Occipital lobe (tissue), 2 donors: ENCODE data around the gene KCNMB1. TPM values are rescaled to one million over a fixed set of nuclear protein-coding genes. Genes with fewer than 3 reads are reported as not detected.

Experiments used
- DNase-seq: peaks from one replicate; lab custom pipeline; 2025; lab: John Stamatoyannopoulos, UW
- total RNA-seq: library from RNA; depleted of rRNA; stranded (reverse); fragments of >200 nt; gene quantifications from one replicate; pipeline ENCODE4 v1.2.3, GENCODE V29; 2014

The KCNMB1 gene
- total RNA-seq, 1 donor from 2014 or later: 0.16 TPM

DNA sequence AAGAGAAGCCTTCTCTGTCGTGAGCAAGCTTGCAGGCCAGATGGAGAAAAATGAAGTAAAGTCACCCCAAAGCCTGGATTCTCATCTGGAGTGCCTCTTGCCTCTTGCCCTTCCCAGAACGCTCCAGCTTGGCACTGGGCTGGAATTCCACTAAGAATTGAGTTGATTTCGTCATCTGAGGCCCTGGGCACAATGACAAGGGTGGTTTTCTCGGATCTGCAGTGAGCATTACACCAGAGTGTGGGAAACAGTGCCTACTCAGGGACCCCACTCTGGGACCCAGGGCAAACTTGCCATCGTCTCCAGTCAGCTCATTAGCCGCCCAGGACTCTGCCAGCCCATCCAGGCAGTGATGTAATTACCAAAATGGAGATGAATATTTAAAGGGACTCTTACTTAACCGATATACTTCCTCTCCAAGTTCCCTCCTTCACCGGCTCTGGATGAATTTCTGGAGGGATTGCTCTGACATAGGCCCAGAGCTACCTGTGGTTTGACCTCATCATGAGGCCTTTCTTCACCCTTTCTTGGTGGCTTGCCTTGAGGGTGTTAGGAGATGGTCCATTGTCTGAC, 46.9 kb downstream of the KCNMB1 start:
- DNase-seq: no peak

- no peak for DNase-seq
Measured at GRCh38 chr5:170341545-170341944, 47.6 kb downstream of the KCNMB1 start.

DNA sequence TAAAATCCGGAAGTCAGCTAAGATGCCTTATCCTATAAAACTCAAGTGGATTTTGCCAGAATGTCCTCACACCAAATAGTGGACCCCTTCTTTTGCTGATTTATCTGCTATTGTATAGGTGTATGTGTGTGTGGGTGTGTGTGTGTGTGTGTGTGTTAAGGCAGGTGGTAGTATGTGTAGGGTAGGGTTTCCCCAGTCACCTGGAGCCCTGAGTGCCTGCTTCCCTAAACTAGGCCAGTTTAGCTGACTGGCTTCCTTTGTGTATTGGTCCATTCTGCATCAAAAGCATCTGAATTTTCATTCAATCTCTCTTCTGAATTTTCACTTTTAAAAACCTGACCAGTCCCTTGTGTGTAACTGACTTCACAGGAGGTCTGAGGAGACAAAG, 49.4 kb downstream of the KCNMB1 start:
- no peak for DNase-seq

- no peak for DNase-seq
Measured at GRCh38 chr5:170338933-170339779, 50.0 kb downstream of the KCNMB1 start.

DNA sequence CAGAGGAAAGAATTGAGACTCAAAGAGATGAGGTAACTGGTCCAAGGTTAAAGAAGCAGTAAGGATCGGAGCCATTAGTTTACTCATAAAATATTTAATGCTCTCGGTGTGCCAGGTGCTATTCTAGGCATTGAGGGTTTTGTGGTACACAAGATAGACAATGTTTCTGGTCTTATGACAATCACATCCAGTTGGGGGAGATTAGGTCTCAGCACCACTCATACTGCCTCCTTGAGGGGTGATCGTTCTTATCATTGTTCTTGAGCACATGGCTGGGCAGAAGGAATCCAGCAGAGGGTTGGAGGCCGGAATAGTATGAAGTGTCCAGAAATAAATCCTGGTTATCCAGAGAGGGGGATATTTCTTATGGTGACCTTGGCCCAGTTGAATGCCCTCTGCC, 50.9 kb downstream of the KCNMB1 start:
- no peak for DNase-seq

DNA sequence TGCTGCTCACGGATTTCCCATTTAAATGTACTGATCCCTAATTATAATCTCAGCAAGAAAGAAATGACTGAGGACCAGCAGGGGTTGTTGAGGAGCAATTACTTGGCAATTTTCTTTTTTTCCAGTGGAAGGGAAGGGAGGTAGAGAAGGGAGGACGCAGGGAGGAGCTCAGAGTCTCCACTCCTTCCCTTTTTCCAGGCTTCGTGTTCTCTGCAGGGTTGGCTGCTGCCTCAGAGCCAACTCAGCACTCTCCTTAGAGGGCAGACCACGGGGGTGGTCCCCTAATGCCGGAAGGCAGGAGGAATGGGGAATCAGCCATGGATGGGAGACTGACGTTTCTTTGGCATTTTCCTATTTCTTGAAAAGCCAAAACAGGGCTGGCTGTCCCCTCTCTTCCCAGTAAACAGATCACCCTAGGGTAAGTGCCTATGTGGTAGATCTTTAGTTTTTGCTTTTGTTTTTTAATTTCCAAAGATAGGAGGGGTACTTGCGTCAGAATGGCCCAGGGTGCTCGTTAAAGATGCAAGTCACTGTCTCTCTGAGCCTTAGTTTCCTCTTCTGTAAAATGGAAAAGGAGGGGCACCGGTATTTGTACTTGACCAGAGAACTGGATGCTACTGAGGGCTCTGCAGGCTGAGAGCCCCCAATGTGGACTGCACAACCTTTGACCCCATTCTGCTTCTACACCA, 52.0 kb downstream of the KCNMB1 start:
- DNase-seq: no peak

DNA sequence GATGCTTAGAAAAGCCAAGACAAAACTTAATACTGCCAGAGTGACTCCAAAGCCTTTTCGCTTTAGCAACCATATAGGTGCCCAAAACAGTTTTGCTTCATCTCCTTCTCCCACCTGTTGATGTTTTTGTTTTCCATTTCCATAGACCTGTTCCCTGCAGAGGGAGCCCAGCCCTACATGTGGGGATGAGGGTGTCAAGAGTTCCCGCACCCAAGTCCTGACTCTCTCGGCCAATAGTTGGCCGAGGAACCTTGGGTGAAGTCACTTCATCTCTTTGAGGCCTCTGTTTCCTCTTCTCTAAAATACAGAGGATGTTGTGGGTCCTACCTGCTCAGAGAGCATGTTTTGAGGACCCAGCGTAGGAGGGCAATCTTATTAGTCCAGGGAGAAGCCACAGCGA, 53.1 kb downstream of the KCNMB1 start:
- no peak for DNase-seq

DNA sequence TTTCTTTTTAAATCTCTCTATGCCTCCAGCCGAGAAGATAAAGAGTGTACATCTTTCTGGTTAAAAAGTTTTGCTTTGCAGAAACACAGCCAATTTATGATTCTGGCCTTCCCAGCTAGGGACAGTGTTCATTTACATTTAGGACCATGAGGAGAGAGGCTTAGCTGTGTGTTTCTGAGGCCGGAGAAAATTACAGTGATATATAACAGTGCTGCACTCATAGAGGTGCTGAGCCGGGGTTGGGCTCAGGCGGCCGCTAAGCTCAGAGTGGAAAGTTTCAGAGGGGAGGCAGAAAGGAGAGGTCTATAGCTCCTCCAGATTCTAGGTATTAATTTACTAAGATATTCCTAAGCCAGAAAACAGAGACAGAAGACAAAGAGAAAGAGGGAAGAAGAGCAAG, 54.5 kb downstream of the KCNMB1 start:
- DNase-seq: no peak

DNA sequence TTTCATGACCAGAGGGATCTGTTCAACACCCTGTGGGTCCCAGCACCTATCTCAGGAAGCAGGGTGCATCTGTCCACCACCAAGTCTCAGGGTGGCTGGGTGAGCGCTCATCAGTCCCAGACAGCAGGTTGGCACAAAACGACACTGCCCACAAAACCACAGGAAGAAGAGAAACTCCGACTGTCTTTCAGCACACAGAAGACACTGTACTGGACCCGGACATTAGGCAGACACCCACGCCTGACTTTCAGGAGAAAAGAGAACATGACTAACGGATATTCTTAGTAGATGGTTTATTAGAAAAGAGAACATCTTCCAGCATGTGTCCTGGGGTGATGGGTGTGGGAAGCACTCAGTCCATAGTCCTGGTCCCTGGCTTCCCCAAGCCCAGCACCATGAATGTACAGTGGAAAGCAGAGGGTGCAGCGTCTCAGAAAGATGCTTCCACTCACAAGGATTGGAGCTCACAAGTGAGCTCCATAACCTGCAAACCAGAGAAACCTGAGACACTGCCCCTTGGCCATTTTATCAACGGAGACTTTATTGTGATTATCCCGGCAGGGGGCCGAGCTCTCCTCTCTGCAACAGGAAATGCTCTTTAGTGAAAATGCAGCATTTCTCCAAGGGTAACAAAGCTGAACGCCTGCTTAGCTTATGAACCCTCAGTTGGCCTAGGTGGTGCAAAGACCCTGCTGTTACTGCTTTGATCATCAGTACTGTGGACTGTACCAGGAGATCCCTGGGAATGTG, 55.8 kb downstream of the KCNMB1 start:
- no peak for DNase-seq

DNA sequence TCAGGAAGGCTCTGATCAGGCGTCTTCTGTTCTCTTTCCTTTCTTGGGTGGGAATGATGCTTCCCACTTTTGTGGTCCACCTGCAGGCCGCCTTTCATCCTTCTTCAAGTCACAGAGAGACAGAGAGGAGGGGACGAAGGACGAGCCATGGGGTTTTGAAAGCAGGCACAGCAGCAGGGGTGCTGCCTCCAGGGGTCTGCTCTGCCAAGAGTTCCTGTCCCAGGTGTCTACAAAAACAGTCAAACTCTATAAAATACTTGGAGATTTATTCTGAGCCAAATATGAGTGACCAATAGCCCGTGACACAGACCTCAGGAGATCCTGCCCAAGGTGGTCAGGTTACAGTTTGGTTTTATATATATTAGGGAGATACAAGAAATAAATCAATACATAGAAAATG, 57.1 kb downstream of the KCNMB1 start:
- no peak for DNase-seq

- no peak for DNase-seq
Measured at GRCh38 chr5:170330568-170331054, 58.6 kb downstream of the KCNMB1 start.

DNA sequence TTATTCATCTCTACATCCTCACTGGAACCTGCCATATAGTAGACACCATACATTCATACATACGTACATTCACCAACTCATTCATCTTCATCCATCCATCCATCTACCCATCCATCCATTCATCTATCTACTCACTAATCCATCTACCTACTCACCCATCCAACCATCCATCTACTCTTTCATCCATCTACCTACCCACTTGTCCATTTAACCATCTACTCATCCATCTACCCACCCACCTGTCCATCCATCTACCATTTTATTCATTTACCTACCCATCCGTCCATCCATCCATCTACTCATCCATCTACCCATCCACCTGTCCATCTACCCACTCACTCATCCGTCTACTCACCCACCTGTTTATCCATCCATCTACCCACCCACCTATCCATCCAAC, 59.6 kb downstream of the KCNMB1 start:
- no peak for DNase-seq

DNA sequence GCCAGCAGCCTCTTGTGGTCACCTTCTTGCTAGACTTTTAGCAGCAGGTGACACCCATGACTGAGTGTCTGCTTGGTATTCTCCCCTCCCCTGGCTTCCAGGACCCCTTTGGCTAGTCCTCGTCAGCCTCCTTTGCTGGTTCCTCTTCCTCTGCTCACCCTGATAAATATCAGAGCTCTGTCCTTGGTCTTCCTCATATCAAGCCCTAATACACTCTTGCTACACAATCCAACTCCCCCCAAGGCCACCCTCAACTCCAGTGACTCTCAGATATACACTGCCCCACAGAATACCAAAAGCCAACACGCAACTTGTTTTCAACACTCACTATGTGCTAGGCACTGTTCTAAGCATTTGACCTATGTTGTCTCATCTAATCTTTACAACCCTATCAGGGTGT, 61.3 kb downstream of the KCNMB1 start:
- no peak for DNase-seq

- DNase-seq: no peak
Measured at GRCh38 chr5:170327168-170327567, 62.0 kb downstream of the KCNMB1 start.

Other genes starting within 250 kb of the KCNMB1 start
- gene C5orf58, start 156.4 kb downstream of the KCNMB1 start, total RNA-seq: not detected
- 1.4 TPM for gene LCP2, start 91.6 kb downstream of the KCNMB1 start, total RNA-seq
- gene KCNIP1, start 114.7 kb upstream of the KCNMB1 start, total RNA-seq: 14.5 TPM